OCI-M1 (cell line): ENCODE data around the gene DISC1.
"Not testable (repeated sequence)": the region's sequence is repeated elsewhere in the genome, so short reads cannot be mapped to it uniquely, and the experiment has no call there.

Experiments
- DNase-seq: peaks from one replicate; lab custom pipeline; 2025; lab: John Stamatoyannopoulos, UW

The DISC1 gene

GRCh38 chr1:231774719-231775335 lies 148.2 kb downstream of the DISC1 start:
- no peak for DNase-seq

- no peak for DNase-seq
Measured at GRCh38 chr1:231776010-231776756, 149.6 kb downstream of the DISC1 start.

GRCh38 chr1:231776757-231777062 lies 150.1 kb downstream of the DISC1 start:
- DNase-seq: peak; percentile 8

- DNase-seq: no peak
Measured at GRCh38 chr1:231778009-231778719, 151.6 kb downstream of the DISC1 start.

GRCh38 chr1:231779081-231779480 lies 152.5 kb downstream of the DISC1 start:
- no peak for DNase-seq

GRCh38 chr1:231781892-231782291 lies 155.3 kb downstream of the DISC1 start:
- DNase-seq: peak; percentile 78

GRCh38 chr1:231785073-231785472 lies 158.5 kb downstream of the DISC1 start:
- not testable (repeated sequence) for DNase-seq

GRCh38 chr1:231786126-231786525 lies 159.5 kb downstream of the DISC1 start:
- DNase-seq: peak; percentile 17

GRCh38 chr1:231792634-231793033 lies 166.0 kb downstream of the DISC1 start:
- no peak for DNase-seq

GRCh38 chr1:231793893-231794292 lies 167.3 kb downstream of the DISC1 start:
- no peak for DNase-seq

- no peak for DNase-seq
Measured at GRCh38 chr1:231796141-231796540, 169.6 kb downstream of the DISC1 start.

- no peak for DNase-seq
Measured at GRCh38 chr1:231799363-231799986, 172.9 kb downstream of the DISC1 start.

GRCh38 chr1:231800108-231800507 lies 173.5 kb downstream of the DISC1 start:
- DNase-seq: no peak

- no peak for DNase-seq
Measured at GRCh38 chr1:231801042-231801585, 174.5 kb downstream of the DISC1 start.

GRCh38 chr1:231803353-231803752 lies 176.8 kb downstream of the DISC1 start:
- no peak for DNase-seq

- peak; percentile 82 for DNase-seq
Measured at GRCh38 chr1:231806623-231807495, 180.3 kb downstream of the DISC1 start.

- DNase-seq: no peak
Measured at GRCh38 chr1:231807541-231807940, 181.0 kb downstream of the DISC1 start.

GRCh38 chr1:231808116-231808515 lies 181.5 kb downstream of the DISC1 start:
- DNase-seq: no peak

GRCh38 chr1:231808990-231809389 lies 182.4 kb downstream of the DISC1 start:
- DNase-seq: peak; percentile 88

GRCh38 chr1:231810415-231810814 lies 183.8 kb downstream of the DISC1 start:
- DNase-seq: no peak

GRCh38 chr1:231814021-231814420 lies 187.4 kb downstream of the DISC1 start:
- DNase-seq: no peak
